Stimulated activated naive CD8-positive, alpha-beta T cell treated with anti-CD3 and anti-CD28 coated beads, Interleukin-15, Interleukin-2, amounts not matched to agents 100 ng/mL and 50 ng/mL, for 24 hours (primary cell): ENCODE measurements around the gene PAK1.

Experiments used
- H3K27ac Mint-ChIP-seq: one replicate; pipeline ENCODE4 v1.8.0; 2021; ENCODE audit warnings: mild to moderate bottlenecking, mixed read lengths
- H3K27me3 Mint-ChIP-seq: one replicate; pipeline ENCODE4 v1.8.0; 2021; ENCODE audit warnings: mixed read lengths
- H3K36me3 Mint-ChIP-seq: one replicate; pipeline ENCODE4 v1.8.0; 2021; ENCODE audit warnings: low read depth, mixed read lengths
- H3K4me1 Mint-ChIP-seq: one replicate; pipeline ENCODE4 v1.8.0; 2021; ENCODE audit warnings: low read depth, mixed read lengths
- H3K4me3 Mint-ChIP-seq: one replicate; pipeline ENCODE4 v1.8.0; 2021; ENCODE audit warnings: mild to moderate bottlenecking, mixed read lengths
- H3K9me3 Mint-ChIP-seq: one replicate; pipeline ENCODE4 v1.8.0; 2021; ENCODE audit warnings: mixed read lengths

Gene PAK1

DNA sequence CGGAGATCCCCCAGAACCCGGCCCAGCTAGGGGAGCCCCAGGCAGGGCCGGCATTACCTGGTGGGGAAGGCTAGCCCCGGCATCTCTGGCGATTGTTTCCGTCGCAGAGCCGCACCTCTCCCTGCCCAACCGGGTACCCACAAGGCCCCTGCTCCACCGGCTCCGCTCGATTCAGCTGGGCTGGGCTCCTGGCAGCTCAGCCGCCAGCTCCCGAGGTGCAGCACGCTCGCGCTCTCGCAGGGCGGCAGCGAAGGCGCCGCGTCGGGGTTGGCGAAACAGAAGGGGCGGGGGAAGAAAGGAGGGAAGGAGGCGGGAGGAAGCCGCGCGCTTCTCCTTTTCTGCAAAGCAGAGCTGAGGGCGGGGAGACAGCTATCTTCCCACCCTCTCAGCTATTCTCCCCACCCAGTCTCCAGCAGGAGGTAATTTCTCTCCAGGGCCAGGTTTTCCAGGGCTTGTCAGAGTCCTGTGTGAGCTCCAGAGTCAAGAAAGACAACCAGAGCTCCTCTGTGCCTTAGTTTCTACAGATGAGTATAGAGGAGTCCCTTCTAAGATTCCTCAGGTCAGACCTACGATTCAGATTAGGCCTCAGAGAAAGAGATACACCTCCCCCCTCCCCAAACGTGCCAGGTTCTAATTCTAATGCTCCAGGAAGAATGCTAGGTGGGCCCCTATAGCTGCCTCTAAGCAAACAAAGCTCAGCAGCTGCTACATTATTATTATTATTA lies 62.0 kb downstream of the PAK1 start:
- peaks cover 48% of the 10 kb centered on the region for H3K4me1 Mint-ChIP-seq
- H3K27me3 Mint-ChIP-seq, result no peaks in the 10 kb centered on the region
- peak overlapping the region; percentile 65 for H3K27ac Mint-ChIP-seq
- H3K36me3 Mint-ChIP-seq, result peaks cover 4% of the 10 kb centered on the region
- peak overlapping the region; percentile 85 for H3K4me3 Mint-ChIP-seq
- no peaks in the 10 kb centered on the region for H3K9me3 Mint-ChIP-seq

GRCh38 chr11:77411137-77411707 lies 62.7 kb downstream of the PAK1 start:
- peaks cover 48% of the 10 kb centered on the region for H3K4me1 Mint-ChIP-seq
- H3K4me3 Mint-ChIP-seq, result peak overlapping the region; percentile 85
- H3K9me3 Mint-ChIP-seq, result no peaks in the 10 kb centered on the region
- H3K27ac Mint-ChIP-seq, result peak overlapping the region; percentile 42
- H3K36me3 Mint-ChIP-seq, result peaks cover 4% of the 10 kb centered on the region
- no peaks in the 10 kb centered on the region for H3K27me3 Mint-ChIP-seq

DNA sequence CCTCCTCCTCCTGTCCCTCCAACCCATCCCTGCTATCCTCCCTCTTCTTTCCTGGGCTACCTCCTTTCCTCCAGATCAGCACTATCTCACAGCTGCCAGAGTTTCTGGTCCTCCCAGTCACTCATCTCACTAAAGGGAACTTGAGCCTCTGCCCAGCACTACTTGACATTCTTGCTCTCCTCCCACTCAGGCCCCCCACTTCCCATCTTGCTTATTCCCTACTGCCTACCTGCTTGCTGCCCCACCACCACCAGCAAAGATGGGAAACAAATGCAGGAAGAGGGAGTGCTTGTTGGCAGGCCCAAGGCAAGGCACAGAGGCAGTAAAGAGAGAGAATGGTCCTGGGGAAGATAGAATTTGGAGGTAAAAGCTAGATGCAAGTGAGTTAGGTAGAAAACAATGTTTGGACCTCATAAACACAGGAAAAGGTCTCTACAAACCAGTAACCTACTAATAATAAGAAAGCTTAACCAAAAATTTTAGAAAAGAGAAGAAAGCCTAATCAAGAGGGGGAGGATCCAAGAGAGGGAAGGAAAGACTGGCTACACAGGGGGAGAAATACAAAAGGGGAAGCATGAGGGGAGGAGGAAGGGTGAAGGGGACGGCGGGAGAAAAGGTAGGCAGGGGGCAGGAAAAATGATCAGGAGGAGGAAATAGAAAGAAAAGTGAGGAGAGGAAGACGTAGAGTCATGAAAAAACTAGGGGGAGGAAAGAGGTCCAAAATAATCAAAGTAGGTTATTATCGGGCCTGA lies 63.6 kb downstream of the PAK1 start:
- Mint-ChIP-seq H3K27ac (no peak overlapping the region), H3K4me3 (peak overlapping the region; percentile 85), H3K4me1 (peaks cover 48% of the 10 kb centered on the region), H3K36me3 (peaks cover 4% of the 10 kb centered on the region), H3K9me3 (no peaks in the 10 kb centered on the region), H3K27me3 (no peaks in the 10 kb centered on the region)

DNA sequence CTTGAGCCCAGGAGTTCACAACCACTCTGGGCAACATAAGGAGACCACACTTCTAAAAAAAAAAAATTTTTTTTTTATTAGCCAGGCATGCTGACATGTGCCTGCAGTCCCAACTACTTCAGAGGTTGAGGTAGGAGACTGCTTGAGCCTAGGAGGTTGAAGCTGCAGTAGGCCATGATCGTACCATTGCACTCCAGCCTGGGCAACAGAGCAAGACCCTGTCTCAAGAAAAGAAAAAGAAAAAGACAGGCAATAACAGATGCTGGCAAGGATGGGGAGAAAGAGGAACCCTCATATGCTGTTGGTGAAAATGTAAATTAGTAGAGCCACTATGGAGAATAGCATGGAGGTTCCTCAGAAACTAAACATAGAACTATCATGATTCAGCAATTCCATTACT lies 64.8 kb downstream of the PAK1 start:
- no peaks in the 10 kb centered on the region for H3K9me3 Mint-ChIP-seq
- peaks cover 48% of the 10 kb centered on the region for H3K4me1 Mint-ChIP-seq
- H3K4me3 Mint-ChIP-seq, result no peak overlapping the region
- H3K36me3 Mint-ChIP-seq, result peaks cover 4% of the 10 kb centered on the region
- H3K27ac Mint-ChIP-seq, result no peak overlapping the region
- no peaks in the 10 kb centered on the region for H3K27me3 Mint-ChIP-seq

DNA sequence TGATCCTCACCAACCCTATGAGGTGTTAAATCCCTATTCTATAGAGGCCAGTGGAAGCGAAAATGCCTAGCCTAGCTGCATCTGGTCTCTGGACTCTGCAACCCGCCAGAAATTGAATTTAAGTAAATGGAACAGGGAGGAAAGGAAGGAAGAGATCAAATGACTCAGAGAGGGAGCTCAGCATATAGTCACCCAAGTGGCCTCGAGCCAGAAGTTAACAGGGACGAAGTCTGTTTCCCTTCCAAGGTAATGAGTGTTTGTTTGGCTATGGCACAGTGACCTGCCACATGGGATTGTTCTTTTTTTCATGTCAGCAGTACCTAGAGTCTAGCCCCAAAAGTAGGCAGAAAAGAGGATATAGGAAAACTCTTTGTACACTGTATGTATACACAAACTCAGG lies 66.3 kb downstream of the PAK1 start:
- H3K4me3 Mint-ChIP-seq, result no peak overlapping the region
- peaks cover 60% of the 10 kb centered on the region for H3K4me1 Mint-ChIP-seq
- H3K36me3 Mint-ChIP-seq, result peaks cover 13% of the 10 kb centered on the region
- no peak overlapping the region for H3K27ac Mint-ChIP-seq
- no peaks in the 10 kb centered on the region for H3K27me3 Mint-ChIP-seq
- no peaks in the 10 kb centered on the region for H3K9me3 Mint-ChIP-seq

- Mint-ChIP-seq H3K9me3 (no peaks in the 10 kb centered on the region), H3K27me3 (no peaks in the 10 kb centered on the region), H3K4me1 (peaks cover 63% of the 10 kb centered on the region), H3K36me3 (peaks cover 14% of the 10 kb centered on the region), H3K27ac (no peak overlapping the region), H3K4me3 (no peak overlapping the region)
These were observed 67.5 kb downstream of the PAK1 start for GRCh38 chr11:77406396-77406795.

GRCh38 chr11:77403211-77403610 lies 70.7 kb downstream of the PAK1 start:
- Mint-ChIP-seq H3K27me3 (no peaks in the 10 kb centered on the region), H3K4me1 (peaks cover 44% of the 10 kb centered on the region), H3K9me3 (no peaks in the 10 kb centered on the region), H3K4me3 (no peak overlapping the region), H3K27ac (no peak overlapping the region), H3K36me3 (peaks cover 27% of the 10 kb centered on the region)

DNA sequence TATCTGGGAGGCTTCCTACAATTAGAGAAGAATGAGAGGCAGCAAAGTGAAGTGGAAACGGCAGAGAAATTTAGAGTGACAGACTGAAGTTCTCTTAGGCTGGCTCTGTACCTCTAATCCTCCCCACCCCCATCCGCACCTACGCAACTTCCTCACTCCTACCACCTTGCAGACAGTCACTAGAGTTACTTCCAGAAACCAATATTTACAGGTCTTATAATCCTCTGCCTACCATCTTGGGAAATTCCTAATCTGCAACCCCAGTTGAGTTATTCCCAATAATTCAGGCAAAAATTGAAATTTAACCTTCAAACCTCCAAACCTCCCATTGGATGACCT lies 71.7 kb downstream of the PAK1 start:
- Mint-ChIP-seq H3K4me3 (no peak overlapping the region), H3K4me1 (peaks cover 38% of the 10 kb centered on the region), H3K27ac (no peak overlapping the region), H3K27me3 (no peaks in the 10 kb centered on the region), H3K9me3 (no peaks in the 10 kb centered on the region), H3K36me3 (peaks cover 25% of the 10 kb centered on the region)

- Mint-ChIP-seq H3K4me1 (peaks cover 36% of the 10 kb centered on the region), H3K27me3 (no peaks in the 10 kb centered on the region), H3K27ac (no peak overlapping the region), H3K9me3 (no peaks in the 10 kb centered on the region), H3K4me3 (no peak overlapping the region), H3K36me3 (peaks cover 25% of the 10 kb centered on the region)
These were observed 72.2 kb downstream of the PAK1 start for GRCh38 chr11:77401486-77402217.

DNA sequence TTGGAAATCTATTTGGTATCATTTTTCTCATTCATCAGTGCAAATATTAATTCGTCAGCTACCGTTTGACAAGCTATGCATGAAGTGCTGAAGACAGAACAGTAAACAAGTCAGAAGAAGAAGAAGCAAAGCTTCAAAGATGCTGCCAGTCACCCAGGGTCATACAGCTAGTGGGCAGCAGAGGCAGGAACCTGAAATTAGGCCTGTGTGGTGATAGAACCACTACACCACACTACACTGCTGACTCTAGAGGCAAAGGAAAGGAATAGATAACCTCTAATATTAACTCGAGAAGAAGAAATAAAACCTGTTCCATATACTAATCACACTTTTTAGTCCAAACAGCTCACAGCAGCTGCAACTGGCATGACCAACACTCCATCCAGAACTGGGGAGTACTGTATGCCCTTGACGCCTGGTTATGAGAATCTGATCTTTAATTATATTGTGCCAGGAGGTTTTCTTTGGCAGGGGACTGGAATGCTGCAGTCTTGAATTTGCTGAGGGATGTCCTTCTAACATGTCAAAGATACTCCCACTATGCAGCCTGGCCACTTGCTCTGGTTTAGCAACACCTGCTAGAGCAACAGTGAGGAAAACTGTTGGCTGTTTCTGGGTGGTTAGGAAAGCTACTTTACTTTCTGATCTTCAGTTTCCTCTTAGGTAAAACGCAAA lies 73.0 kb downstream of the PAK1 start:
- Mint-ChIP-seq H3K27ac (no peak overlapping the region), H3K36me3 (peaks cover 25% of the 10 kb centered on the region), H3K27me3 (no peaks in the 10 kb centered on the region), H3K4me1 (peaks cover 36% of the 10 kb centered on the region), H3K4me3 (no peak overlapping the region), H3K9me3 (no peaks in the 10 kb centered on the region)

- H3K4me3 Mint-ChIP-seq, result no peak overlapping the region
- peaks cover 25% of the 10 kb centered on the region for H3K36me3 Mint-ChIP-seq
- peaks cover 36% of the 10 kb centered on the region for H3K4me1 Mint-ChIP-seq
- H3K27me3 Mint-ChIP-seq, result no peaks in the 10 kb centered on the region
- no peak overlapping the region for H3K27ac Mint-ChIP-seq
- no peaks in the 10 kb centered on the region for H3K9me3 Mint-ChIP-seq
These were observed 73.6 kb downstream of the PAK1 start for GRCh38 chr11:77400271-77400670.

DNA sequence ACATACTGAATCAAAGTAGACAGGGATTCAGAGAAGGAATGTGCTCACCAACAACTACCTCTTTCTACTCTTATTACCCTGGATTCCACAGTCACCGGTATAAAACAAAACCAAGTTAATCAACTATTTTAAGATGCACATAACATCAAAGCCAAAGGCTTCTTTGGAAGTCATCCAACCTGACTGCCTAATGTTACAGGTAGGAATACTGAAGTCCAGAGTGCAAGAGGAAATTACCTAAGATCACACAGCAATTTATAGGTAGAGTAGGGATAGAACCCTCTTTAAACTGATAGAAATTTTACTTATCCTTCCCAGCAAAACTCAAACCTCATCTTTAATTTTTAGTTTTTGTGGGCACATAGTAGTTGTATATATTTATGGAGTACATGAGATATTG lies 76.3 kb downstream of the PAK1 start:
- Mint-ChIP-seq H3K4me3 (no peak overlapping the region), H3K4me1 (peaks cover 22% of the 10 kb centered on the region), H3K9me3 (no peaks in the 10 kb centered on the region), H3K36me3 (peaks cover 17% of the 10 kb centered on the region), H3K27me3 (no peaks in the 10 kb centered on the region), H3K27ac (no peak overlapping the region)

- Mint-ChIP-seq H3K4me3 (no peak overlapping the region), H3K36me3 (peaks cover 20% of the 10 kb centered on the region)
These were observed 77.0 kb downstream of the PAK1 start for GRCh38 chr11:77396911-77397310.

GRCh38 chr11:77396305-77396704 lies 77.6 kb downstream of the PAK1 start:
- no peaks in the 10 kb centered on the region for H3K9me3 Mint-ChIP-seq
- H3K4me1 Mint-ChIP-seq, result peaks cover 8% of the 10 kb centered on the region
- H3K27ac Mint-ChIP-seq, result no peak overlapping the region
- H3K27me3 Mint-ChIP-seq, result no peaks in the 10 kb centered on the region
- no peak overlapping the region for H3K4me3 Mint-ChIP-seq
- peaks cover 26% of the 10 kb centered on the region for H3K36me3 Mint-ChIP-seq

More at GRCh38 chr11:77396911-77397310, 77.0 kb downstream of the PAK1 start:
- no peaks in the 10 kb centered on the region for H3K9me3 Mint-ChIP-seq
- no peak overlapping the region for H3K27ac Mint-ChIP-seq
- H3K27me3 Mint-ChIP-seq, result no peaks in the 10 kb centered on the region
- peaks cover 15% of the 10 kb centered on the region for H3K4me1 Mint-ChIP-seq
